Ishikawa (cell line): ENCODE results near the gene KLK14.

Source experiments
- CEBPB ChIP-seq: IDR thresholded peaks from 2 replicates; pipeline ENCODE4 v1.6.1; 2012
- CREB1 ChIP-seq: IDR thresholded peaks from 2 replicates; pipeline ENCODE4 v1.6.1; 2012; ENCODE audit warnings: low read depth
- EP300 ChIP-seq: IDR thresholded peaks from 2 replicates; pipeline ENCODE4 v1.6.1; 2012; ENCODE audit warnings: borderline replicate concordance
- MAX ChIP-seq: IDR thresholded peaks from 2 replicates; pipeline ENCODE4 v1.6.1; 2012
- NFIC ChIP-seq: IDR thresholded peaks from 2 replicates; pipeline ENCODE4 v1.6.1; 2012
- RAD21 ChIP-seq: IDR thresholded peaks from 2 replicates; pipeline ENCODE4 v1.6.1; 2012; ENCODE audit warnings: low read depth
- REST ChIP-seq: IDR thresholded peaks from 2 replicates; pipeline ENCODE4 v1.6.1; 2012; ENCODE audit warnings: low read depth, mild to moderate bottlenecking
- TAF1 ChIP-seq: IDR thresholded peaks from 2 replicates; pipeline ENCODE4 v1.6.1; 2012; ENCODE audit warnings: low read depth, mild to moderate bottlenecking
- TEAD4 ChIP-seq: IDR thresholded peaks from 2 replicates; pipeline ENCODE4 v1.6.1; 2012
- USF1 ChIP-seq: IDR thresholded peaks from 2 replicates; pipeline ENCODE4 v1.6.1; 2012
- YY1 ChIP-seq: IDR thresholded peaks from 2 replicates; pipeline ENCODE4 v1.6.1; 2012; ENCODE audit warnings: low read depth
- ZBTB7A ChIP-seq: IDR thresholded peaks from 2 replicates; pipeline ENCODE4 v1.6.1; 2012; ENCODE audit warnings: low read depth

GRCh38 chr19:51120160-51120559, 37.5 kb upstream of the KLK14 start:
- no peak for TF ChIP-seq REST
- no peak for TF ChIP-seq TEAD4
- no peak for TF ChIP-seq TAF1
- TF ChIP-seq EP300, result no peak
- no peak for TF ChIP-seq USF1
- no peak for TF ChIP-seq ZBTB7A
- TF ChIP-seq NFIC, result no peak
- no peak for TF ChIP-seq RAD21
- TF ChIP-seq YY1, result no peak
- no peak for TF ChIP-seq MAX
- no peak for TF ChIP-seq CEBPB
- no peak for TF ChIP-seq CREB1
